Measurements from ENCODE around the gene ABHD14A.

GRCh38 chr3:51997172-51997571 is 22.3 kb downstream of the ABHD14A start:
- TF ChIP-seq, protein P1, sequence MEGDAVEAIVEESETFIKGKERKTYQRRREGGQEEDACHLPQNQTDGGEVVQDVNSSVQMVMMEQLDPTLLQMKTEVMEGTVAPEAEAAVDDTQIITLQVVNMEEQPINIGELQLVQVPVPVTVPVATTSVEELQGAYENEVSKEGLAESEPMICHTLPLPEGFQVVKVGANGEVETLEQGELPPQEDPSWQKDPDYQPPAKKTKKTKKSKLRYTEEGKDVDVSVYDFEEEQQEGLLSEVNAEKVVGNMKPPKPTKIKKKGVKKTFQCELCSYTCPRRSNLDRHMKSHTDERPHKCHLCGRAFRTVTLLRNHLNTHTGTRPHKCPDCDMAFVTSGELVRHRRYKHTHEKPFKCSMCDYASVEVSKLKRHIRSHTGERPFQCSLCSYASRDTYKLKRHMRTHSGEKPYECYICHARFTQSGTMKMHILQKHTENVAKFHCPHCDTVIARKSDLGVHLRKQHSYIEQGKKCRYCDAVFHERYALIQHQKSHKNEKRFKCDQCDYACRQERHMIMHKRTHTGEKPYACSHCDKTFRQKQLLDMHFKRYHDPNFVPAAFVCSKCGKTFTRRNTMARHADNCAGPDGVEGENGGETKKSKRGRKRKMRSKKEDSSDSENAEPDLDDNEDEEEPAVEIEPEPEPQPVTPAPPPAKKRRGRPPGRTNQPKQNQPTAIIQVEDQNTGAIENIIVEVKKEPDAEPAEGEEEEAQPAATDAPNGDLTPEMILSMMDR (conservative IDR thresholded peaks at IDR 0.05 in 1 of 2, IDR thresholded peaks at IDR 0.05 in 1 of 2; ENCODE audit: extremely low read depth in 1 of 2, insufficient read depth in 1 of 2, low read depth in 1 of 2, low read length in 2 of 2) = no peak
- TF ChIP-seq EZH2 (IDR thresholded peaks at IDR 0.05; ENCODE audit: borderline replicate concordance, low read length) = no peak

All from mammary epithelial cell (primary cell).